GM19438 (cell line): ENCODE measurements around the gene HIVEP2.

Source experiments
- ATAC-seq: cut with Tn5 transposase; IDR thresholded peaks from one replicate; pipeline ENCODE4 v1.9.1; 2021; ENCODE audit warnings: low read depth; ENCODE audit not compliant: unreplicated experiment

The HIVEP2 gene

DNA sequence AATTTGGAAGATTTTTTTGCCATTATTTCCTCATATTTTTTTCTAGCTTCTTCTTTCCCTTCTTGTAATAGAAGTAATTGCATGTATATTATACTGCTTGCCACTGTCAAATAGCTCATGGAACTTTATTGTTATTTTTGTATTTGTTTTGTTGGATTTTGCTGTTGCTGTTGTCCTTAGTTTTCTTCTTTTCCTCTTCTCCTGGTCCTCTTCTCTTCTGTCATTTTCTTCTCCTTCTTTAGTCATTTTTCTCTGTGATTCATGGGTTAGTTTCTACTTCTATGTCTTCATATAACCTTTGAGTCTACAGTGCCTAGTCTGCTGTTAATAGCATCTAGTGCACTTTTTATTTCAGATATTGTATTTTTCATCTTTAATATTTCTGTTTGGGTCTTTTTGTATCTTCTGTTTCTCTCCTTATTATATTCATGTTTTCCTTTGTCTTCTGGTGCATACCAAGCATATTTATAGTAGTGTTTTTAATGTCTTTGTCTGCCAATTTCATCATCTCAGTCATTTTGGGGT, 226.2 kb downstream of the HIVEP2 start:
- no peak for ATAC-seq

DNA sequence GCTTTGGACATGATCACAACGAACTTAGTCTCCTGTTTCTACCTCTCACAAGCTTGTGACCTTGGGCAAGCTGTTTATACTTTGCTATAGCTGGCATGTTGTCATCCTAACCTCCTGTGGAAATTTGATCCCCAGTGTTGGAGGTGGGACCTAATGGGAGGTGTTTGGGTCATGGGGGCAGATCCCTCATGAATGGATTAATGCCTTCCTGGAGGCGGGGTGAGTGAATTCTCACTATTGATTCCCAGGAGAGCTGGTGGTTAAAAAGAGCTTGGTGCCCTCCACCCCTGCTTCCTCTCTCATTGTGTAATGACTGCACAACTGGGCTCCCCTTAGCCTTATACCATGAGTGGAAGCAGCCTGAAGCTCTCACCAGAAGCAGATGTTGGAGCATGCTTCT, 228.9 kb downstream of the HIVEP2 start:
- ATAC-seq = no peak

DNA sequence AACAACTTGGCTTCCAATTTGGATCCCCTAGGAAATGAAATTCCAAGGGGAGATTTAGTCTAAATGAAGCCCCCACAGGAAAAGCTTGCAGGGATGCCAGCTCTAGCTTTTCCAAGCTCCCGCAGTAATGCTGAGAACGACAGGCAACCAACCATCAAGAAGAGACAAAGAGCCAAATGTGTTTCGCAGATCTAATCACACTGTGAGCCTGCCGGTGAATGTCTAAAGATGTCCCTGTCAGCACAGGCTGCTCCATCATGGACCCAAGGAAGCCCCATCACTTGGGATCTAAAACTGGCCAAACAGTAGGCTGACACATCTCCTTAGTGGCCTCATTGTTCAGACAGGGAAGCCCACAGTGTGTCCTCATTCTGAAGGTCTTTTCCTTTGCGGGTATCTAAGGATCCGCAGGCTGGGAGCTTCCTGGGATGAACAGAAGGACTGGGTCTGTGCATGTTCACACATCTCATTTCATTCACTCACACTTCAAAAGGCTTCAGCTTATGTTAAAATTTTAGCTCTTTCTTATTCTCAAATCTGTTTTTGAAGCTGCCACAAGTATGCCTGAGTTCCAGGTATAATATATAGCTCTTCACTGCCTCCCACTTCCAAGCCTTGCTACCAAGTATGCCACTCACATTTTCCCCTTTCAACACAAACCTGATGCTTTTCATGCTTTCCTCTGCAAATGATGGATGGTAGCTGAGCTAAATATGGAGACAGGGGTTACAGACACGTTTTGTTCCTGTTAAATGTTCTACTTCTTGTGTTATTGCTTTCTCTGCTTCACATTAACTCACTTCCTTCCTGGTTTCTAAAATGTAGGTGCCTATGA, 229.8 kb downstream of the HIVEP2 start:
- no peak for ATAC-seq

DNA sequence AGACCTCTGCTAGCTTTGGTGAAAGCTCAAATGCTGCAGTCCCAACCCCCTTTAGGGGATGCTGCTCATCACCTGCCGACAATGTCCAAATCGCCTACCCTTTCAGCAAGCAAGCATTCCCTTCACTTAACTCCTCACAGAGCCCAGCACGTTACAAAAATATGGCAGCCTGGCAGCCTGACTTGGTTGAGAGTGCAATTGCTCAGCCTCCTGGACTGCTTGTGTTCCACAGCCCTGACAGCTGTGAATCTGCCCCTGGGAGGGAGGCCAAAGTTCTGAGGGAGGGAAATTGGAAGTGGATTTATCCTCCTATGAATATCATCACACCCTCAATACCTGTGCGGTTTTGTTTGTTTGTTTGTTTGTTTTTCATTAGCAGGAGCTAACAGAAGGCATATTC, 231.0 kb downstream of the HIVEP2 start:
- no peak for ATAC-seq

DNA sequence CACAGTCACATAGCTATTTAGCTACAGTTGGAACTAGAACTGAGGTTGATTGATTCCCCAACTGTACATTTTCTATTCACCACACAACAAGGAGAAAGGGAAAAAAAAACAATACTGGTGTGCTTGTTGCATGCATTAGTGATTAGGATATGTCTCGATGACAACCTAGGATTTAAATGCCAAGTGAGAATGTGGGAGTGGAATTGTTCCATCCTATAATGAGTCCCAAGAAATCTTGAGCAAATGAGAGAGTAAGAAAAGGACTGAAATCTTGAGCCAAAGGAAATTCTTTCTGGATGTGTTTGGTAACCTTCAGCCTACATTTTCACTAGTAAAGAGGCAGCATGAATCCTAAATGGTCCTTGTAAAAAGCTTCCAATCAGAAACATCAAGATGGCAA, 232.7 kb downstream of the HIVEP2 start:
- no peak for ATAC-seq

DNA sequence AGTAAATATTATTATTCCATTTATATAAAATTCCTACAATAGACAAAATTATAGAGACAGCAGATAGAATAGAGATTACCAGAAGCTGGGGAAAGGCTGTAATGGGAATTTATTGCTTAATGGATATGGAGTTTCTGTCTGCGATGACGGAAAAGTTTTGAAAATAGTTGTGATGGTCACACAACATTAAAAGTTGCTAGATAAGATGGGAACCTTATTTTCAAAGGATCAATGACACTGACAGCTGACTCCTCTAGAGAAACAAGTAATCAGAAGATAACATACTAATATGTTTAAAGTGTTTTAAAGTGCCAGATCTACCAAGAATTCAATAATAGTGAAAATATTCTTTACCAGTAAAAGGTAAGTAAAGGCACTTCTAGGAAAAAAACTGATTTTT, 236.3 kb downstream of the HIVEP2 start:
- no peak for ATAC-seq

DNA sequence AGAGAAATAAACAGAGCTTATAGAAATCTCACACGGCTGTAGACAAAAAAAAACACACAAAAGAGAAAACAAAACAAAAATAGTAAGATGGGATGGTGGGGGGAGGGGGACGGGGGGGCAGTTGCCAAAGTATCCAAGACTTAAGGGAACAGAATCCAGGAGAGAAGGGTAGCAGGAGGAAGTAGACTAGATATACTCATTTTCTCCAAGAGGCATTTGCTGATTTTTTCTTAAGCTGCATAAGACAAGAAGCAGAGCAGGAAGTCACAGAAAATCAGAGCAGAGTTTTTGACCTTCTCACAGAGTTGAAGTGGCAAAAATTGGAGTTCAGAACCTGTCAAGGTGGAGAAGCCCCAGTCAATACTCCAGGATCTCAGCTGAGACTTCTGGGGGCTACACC, 237.7 kb downstream of the HIVEP2 start:
- no peak for ATAC-seq

DNA sequence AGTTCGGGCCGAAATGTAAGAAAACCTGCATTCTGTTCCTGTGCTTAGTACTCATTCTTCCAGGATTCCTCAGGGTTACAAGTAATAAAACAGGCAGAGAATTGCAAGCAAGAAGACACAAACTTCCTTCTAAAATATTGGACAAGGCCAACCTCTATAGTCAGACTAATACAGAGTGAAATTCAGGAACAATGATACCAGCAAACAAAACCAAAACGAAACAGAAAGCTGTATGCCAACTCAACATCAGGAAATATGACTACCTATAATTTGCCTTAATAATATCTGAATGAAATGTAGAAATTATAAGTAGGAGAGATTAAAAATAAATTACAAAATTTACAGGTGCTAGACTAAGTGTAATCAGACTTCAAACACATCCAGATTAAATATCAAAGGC, 238.8 kb downstream of the HIVEP2 start:
- no peak for ATAC-seq

DNA sequence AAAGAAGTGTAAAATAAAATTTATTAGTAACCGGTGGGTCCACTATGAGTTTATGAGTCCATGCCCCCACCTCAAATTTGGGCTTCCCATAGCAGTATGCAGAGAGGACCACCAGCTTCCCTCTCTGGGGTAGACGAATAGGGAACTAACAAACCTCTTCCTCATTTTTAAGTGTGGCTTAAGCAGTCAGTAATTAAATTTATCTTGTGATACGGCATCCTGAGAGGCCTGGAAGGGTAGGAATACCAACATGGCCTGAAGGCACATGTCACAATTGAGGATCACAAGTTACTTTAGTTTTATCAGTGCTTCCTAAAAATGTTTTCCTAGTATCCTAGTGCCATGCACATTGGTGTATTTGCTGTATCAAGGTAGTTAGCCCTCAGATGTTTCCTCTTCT, 239.9 kb downstream of the HIVEP2 start:
- no peak for ATAC-seq

DNA sequence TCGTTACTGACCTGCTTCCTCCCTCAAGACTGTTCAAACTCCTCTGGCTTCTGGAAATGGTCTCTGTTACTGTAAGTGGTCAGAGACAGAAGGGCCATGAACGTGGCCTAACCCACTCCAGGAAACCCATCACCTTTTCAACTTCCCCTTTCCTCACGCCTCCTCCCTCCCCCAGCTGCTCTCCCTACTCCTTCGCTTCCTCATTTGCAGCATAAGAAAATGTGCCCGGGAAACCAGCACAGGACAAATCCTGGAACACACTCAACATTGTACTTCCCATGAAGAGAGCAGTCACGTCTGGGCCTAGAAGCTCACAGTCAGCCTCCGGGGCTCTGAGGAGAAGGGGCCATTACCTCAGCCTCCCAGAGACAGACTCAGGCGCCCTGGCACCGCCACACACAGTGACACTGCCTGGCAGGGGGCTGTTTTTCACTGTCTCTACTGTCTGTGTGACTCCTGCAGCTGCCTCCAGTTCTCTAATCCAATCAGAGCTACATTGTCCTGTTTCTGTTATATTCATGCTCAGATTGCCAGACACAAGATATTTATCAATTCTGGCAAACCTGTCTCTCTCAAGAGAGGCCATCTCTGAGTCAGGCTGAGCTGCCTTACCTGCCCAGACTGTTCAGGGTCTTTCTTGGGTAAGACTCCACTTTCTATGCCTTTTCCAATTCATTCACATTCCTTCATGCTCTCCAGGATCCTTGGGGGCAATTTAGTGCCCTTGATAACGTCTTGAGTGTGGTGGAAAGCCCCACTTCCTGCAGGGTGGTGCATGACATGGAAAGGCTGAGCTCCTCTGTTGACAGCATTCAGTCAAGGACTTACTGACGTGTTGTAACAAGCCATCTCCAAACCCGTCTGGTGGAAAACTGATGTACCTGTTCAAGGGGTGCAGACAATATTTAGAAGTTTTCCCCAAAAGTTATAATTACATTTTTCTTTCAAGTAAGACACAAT, 242.2 kb downstream of the HIVEP2 start:
- ATAC-seq = no peak
